ENCODE measurements around the gene CHMP3. TPM values are rescaled to one million over a fixed set of nuclear protein-coding genes. Genes with fewer than 3 reads are reported as not detected.

CHMP3 gene
- total RNA-seq, 1 experiment from 2014 or later = 54.4 TPM

DNA sequence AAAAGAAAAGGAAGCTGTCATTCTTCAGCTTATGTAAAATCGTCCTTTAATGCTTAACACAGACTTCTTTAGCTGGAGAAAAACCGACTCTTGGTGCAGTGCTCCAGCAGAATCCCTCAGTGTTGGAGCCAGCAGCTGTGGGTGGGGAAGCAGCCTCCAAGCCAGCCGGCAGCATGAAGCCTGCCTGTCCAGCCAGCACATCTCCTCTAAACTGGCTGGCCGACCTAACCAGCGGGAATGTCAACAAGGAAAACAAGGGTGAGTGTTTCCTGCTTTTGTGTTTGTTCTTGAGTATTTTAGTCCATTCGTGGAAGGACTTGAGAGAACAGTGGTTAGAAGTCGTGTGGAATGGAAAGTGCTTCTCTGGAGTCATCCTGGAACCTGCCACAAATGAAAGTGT, 83.1 kb downstream of the CHMP3 start:
- intact Hi-C loops (cut with micrococcal nuclease) = no loop called here
- TF ChIP-seq EZH2 (IDR thresholded peaks at IDR 0.05; ENCODE audit: low read length, unreplicated experiment) (no peak), EZH2phosphoT487 (IDR thresholded peaks at IDR 0.05; ENCODE audit: borderline replicate concordance, low read length) (no peak)
- TF ChIP-seq, protein P1, sequence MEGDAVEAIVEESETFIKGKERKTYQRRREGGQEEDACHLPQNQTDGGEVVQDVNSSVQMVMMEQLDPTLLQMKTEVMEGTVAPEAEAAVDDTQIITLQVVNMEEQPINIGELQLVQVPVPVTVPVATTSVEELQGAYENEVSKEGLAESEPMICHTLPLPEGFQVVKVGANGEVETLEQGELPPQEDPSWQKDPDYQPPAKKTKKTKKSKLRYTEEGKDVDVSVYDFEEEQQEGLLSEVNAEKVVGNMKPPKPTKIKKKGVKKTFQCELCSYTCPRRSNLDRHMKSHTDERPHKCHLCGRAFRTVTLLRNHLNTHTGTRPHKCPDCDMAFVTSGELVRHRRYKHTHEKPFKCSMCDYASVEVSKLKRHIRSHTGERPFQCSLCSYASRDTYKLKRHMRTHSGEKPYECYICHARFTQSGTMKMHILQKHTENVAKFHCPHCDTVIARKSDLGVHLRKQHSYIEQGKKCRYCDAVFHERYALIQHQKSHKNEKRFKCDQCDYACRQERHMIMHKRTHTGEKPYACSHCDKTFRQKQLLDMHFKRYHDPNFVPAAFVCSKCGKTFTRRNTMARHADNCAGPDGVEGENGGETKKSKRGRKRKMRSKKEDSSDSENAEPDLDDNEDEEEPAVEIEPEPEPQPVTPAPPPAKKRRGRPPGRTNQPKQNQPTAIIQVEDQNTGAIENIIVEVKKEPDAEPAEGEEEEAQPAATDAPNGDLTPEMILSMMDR (conservative IDR thresholded peaks at IDR 0.05; ENCODE audit: low read depth, low read length) = no peak
- DNase-seq = no peak
- Histone ChIP-seq H3K4me2 (ENCODE audit: low read length) (no peak overlapping the region), H3K9ac (ENCODE audit: low read length) (no peak overlapping the region), H3K4me3 (ENCODE audit: low read length) (no peak overlapping the region), H3K9me3 (ENCODE audit: low read length) (no peaks in the 10 kb centered on the region), H3K36me3 (ENCODE audit: low read depth, low read length) (peaks cover 84% of the 10 kb centered on the region), H2AFZ (ENCODE audit: low read length) (no peak overlapping the region), H4K20me1 (ENCODE audit: low read length) (0 out of 2 replicates have a peak, but pooled peaks cover 7% of the 10 kb centered on the region), H3K27me3 (ENCODE audit: low read length) (no peaks in the 10 kb centered on the region), H3K9me2 (replicated peaks; ENCODE audit: low read length) (no peaks in the 10 kb centered on the region), H3K27ac (ENCODE audit: low read length) (no peak overlapping the region), H3K4me1 (ENCODE audit: insufficient read depth, low read length) (peaks cover 17% of the 10 kb centered on the region), H3K79me2 (ENCODE audit: low read length) (no peaks in the 10 kb centered on the region), H3F3A (ENCODE audit: low read length, unreplicated experiment) (no peaks in the 10 kb centered on the region)
- ATAC-seq = no peak
- ChIA-PET CTCF (no interaction called here), POLR2A (ENCODE audit: unreplicated experiment) (interaction anchor here (0.6 to 0.9 kb wide), 2 partner anchors 29 to 352 kb away, joined by 3 read pairs; no protein-coding TSS in a partner anchor)
- no TSS peak for BruUV-seq (replicated peaks)

DNA sequence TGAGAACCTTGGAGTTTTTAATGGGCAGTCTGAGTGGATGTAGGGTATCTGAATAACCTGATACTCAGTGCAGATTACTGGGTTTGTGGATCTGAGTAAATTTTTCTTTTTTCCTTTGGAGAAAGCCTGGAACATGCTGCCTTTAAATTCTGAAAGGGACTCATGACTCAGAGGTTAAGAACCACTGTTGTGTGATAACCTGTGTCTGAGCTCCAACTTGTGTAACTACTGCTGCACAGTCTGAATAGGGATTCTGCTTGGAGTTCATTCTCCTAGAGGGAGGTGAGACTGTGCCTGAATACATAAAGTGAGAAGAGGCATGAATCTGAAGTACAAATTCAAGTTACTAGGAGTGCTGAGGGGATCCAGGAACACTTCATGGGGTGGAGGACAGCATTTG, 85.9 kb downstream of the CHMP3 start:
- ATAC-seq (no peak), DNase-seq (no peak)
- CTCF ChIA-PET = no interaction called here
- no peak overlapping the region for H3K4me2 ChIP-seq (ENCODE audit: low read length)
- BruUV-seq (replicated peaks) = no TSS peak
- H3K36me3 ChIP-seq (ENCODE audit: low read depth, low read length) = peaks cover 77% of the 10 kb centered on the region
- no peak overlapping the region for H2AFZ ChIP-seq (ENCODE audit: low read length)
- H3K9me3 ChIP-seq (ENCODE audit: low read length) = no peaks in the 10 kb centered on the region
- no peaks in the 10 kb centered on the region for H3K9me2 ChIP-seq (replicated peaks; ENCODE audit: low read length)
- H3F3A ChIP-seq (ENCODE audit: low read length, unreplicated experiment) = no peaks in the 10 kb centered on the region
- H3K27me3 ChIP-seq (ENCODE audit: low read length) = no peaks in the 10 kb centered on the region
- intact Hi-C loops (cut with micrococcal nuclease) = loop anchor here (5.0 kb wide), 1 partner anchor 35 kb away; the partner anchor contains the start of gene KDM3A
- peaks cover 17% of the 10 kb centered on the region for H3K4me1 ChIP-seq (ENCODE audit: insufficient read depth, low read length)
- H3K9ac ChIP-seq (ENCODE audit: low read length) = no peak overlapping the region
- TF ChIP-seq, protein P1 (conservative IDR thresholded peaks at IDR 0.05; ENCODE audit: low read depth, low read length) = no peak
- TF ChIP-seq EZH2phosphoT487 (IDR thresholded peaks at IDR 0.05; ENCODE audit: borderline replicate concordance, low read length) (no peak), EZH2 (IDR thresholded peaks at IDR 0.05; ENCODE audit: low read length, unreplicated experiment) (no peak)
- no peaks in the 10 kb centered on the region for H3K79me2 ChIP-seq (ENCODE audit: low read length)
- 0 out of 2 replicates have a peak, but pooled peaks cover 7% of the 10 kb centered on the region for H4K20me1 ChIP-seq (ENCODE audit: low read length)
- H3K27ac ChIP-seq (ENCODE audit: low read length) = no peak overlapping the region
- POLR2A ChIA-PET (ENCODE audit: unreplicated experiment) = no interaction called here
- H3K4me3 ChIP-seq (ENCODE audit: low read length) = no peak overlapping the region

DNA sequence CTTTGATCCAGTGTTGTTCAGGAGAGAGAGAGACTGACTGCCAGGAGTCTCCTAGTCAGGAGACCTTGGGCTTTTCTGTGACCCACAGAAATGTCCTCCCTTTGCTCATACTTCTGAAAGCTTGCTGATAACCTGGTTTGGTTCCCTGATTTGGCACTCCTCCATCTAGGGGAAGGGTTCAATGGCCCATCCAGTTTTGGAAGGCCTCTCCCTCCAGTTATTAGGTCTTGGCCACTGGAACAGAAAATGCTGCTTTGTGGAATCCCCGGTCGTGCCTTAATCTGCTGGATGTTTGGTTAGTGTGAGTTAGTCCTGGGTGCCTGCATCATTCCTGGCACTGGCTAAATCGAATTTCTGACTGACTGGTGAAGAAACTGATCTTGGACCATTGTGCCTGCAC, 86.3 kb downstream of the CHMP3 start:
- H3K4me3 ChIP-seq (ENCODE audit: low read length) = no peak overlapping the region
- intact Hi-C loops (cut with micrococcal nuclease) = loop anchor here (5.0 kb wide), 1 partner anchor 35 kb away; the partner anchor contains the start of gene KDM3A
- ChIA-PET CTCF (no interaction called here), POLR2A (ENCODE audit: unreplicated experiment) (no interaction called here)
- H3F3A ChIP-seq (ENCODE audit: low read length, unreplicated experiment) = no peaks in the 10 kb centered on the region
- DNase-seq (no peak), ATAC-seq (no peak)
- 0 out of 2 replicates have a peak, but pooled peaks cover 6% of the 10 kb centered on the region for H4K20me1 ChIP-seq (ENCODE audit: low read length)
- peaks cover 14% of the 10 kb centered on the region for H3K4me1 ChIP-seq (ENCODE audit: insufficient read depth, low read length)
- no peak overlapping the region for H3K9ac ChIP-seq (ENCODE audit: low read length)
- no peak overlapping the region for H3K27ac ChIP-seq (ENCODE audit: low read length)
- no peak overlapping the region for H2AFZ ChIP-seq (ENCODE audit: low read length)
- no peak for TF ChIP-seq EZH2phosphoT487 (IDR thresholded peaks at IDR 0.05; ENCODE audit: borderline replicate concordance, low read length)
- TF ChIP-seq, protein P1 (conservative IDR thresholded peaks at IDR 0.05; ENCODE audit: low read depth, low read length) = no peak
- no peak for TF ChIP-seq EZH2 (IDR thresholded peaks at IDR 0.05; ENCODE audit: low read length, unreplicated experiment)
- no peaks in the 10 kb centered on the region for H3K27me3 ChIP-seq (ENCODE audit: low read length)
- no peak overlapping the region for H3K4me2 ChIP-seq (ENCODE audit: low read length)
- H3K36me3 ChIP-seq (ENCODE audit: low read depth, low read length) = peaks cover 79% of the 10 kb centered on the region
- no peaks in the 10 kb centered on the region for H3K9me3 ChIP-seq (ENCODE audit: low read length)
- BruUV-seq (replicated peaks) = no TSS peak
- H3K79me2 ChIP-seq (ENCODE audit: low read length) = no peaks in the 10 kb centered on the region
- no peaks in the 10 kb centered on the region for H3K9me2 ChIP-seq (replicated peaks; ENCODE audit: low read length)

All from PC-3 (cell line).